Measurements from ENCODE around the gene NASP. TPM values are rescaled to one million over a fixed set of nuclear protein-coding genes. Genes with fewer than 3 reads are reported as not detected.
A peak's percentile ranks its signal among the peaks of the same experiment; 100 is the strongest.

Gene NASP
- total and polyA plus RNA-seq, 2 of the 13 experiments (the other 11 are each of a cell fraction or from before 2014, with no cell fraction given), result 132 to 256 TPM

- peak; percentile 56; the same call in 1 of the 2 replicates for TF ChIP-seq ZNF503 (CRISPR knock-in tag; IDR thresholded peaks at IDR 0.05)
- TF ChIP-seq NR2F2 (IDR thresholded peaks at IDR 0.05; ENCODE audit: borderline replicate concordance, low read depth), result no peak
- peak; percentile 63; the same call in 1 of the 2 replicates for TF ChIP-seq ZNF333 (CRISPR knock-in tag; IDR thresholded peaks at IDR 0.05; ENCODE audit: borderline replicate concordance)
- TF ChIP-seq ZNF281 (CRISPR knock-in tag; IDR thresholded peaks at IDR 0.05; ENCODE audit: borderline replicate concordance), result no peak
- peak; percentile 71; the same call in 1 of the 2 replicates for TF ChIP-seq DMAP1 (CRISPR knock-in tag; IDR thresholded peaks at IDR 0.05)
- 0 out of 2 replicates have a peak, but pooled peaks have one; percentile 34 for TF ChIP-seq ZNF563 (CRISPR knock-in tag; IDR thresholded peaks at IDR 0.05)
- peak; percentile 80 for TF ChIP-seq ARID4A (CRISPR knock-in tag; IDR thresholded peaks at IDR 0.05; ENCODE audit: borderline replicate concordance)
- peak; percentile 12; the same call in 1 of the 2 replicates for TF ChIP-seq MXD4 (CRISPR knock-in tag; IDR thresholded peaks at IDR 0.05)
- TF ChIP-seq SALL2 (CRISPR knock-in tag; IDR thresholded peaks at IDR 0.05), result peak; percentile 38; the same call in 1 of the 2 replicates
- TF ChIP-seq TOE1 (CRISPR knock-in tag; IDR thresholded peaks at IDR 0.05), result no peak
- no peak for TF ChIP-seq ZNF652 (CRISPR knock-in tag; IDR thresholded peaks at IDR 0.05; ENCODE audit: borderline replicate concordance, low read depth)
- no peak for TF ChIP-seq DPF2 (CRISPR knock-in tag; IDR thresholded peaks at IDR 0.05; ENCODE audit: borderline replicate concordance, low read depth)
- TF ChIP-seq MTA1 (CRISPR knock-in tag; IDR thresholded peaks at IDR 0.05; ENCODE audit: borderline replicate concordance), result no peak
- no peak for TF ChIP-seq CEBPZ (IDR thresholded peaks at IDR 0.05; ENCODE audit: low read length)
- no peak for TF ChIP-seq PCBP2 (optimal IDR thresholded peaks at IDR 0.05; ENCODE audit: low read depth, low read length, poor library complexity, severe bottlenecking)
Observed at GRCh38 chr1:45583666-45584350, at the start of gene NASP (continued).

Measured in HepG2 (cell line).